Colonic mucosa (tissue), 4 donors: ENCODE results near the gene PAFAH1B2. TPM values are rescaled to one million over a fixed set of nuclear protein-coding genes. Genes with fewer than 3 reads are reported as not detected.
"Not testable (repeated sequence)": the region's sequence is repeated elsewhere in the genome, so short reads cannot be mapped to it uniquely, and the experiment has no call there.

Source experiments
- DNase-seq: peaks from one replicate; pipeline ENCODE4 v3.0.0-alpha.2; 2020
- H3K27ac ChIP-seq: fragments of 200-600 bp; one replicate; pipeline ENCODE4 v1.8.0; 2021
- H3K27me3 ChIP-seq: fragments of 200-600 bp; one replicate; pipeline ENCODE4 v1.8.0; 2021
- H3K36me3 ChIP-seq: fragments of 200-600 bp; one replicate; pipeline ENCODE4 v1.8.0; 2021
- H3K4me1 ChIP-seq: fragments of 200-600 bp; one replicate; pipeline ENCODE4 v1.8.0; 2021; ENCODE audit warnings: mild to moderate bottlenecking
- H3K4me3 ChIP-seq: fragments of 200-600 bp; one replicate; pipeline ENCODE4 v1.8.0; 2021
- H3K9ac ChIP-seq, 2 donors: one replicate each; pipeline ENCODE4 v1.7.0; 2013; ENCODE audit warnings: control low read depth in 2 of 2, low read depth in 2 of 2, low read length in 2 of 2
- H3K9me3 ChIP-seq: fragments of 200-600 bp; one replicate; pipeline ENCODE4 v1.8.0; 2021
- intact Hi-C: fragments of 100-400 bp; cut with DNase I; formaldehyde crosslinking; loops from one replicate; pipeline ENCODE4 v1.14.1; 2022
- total RNA-seq, 2 donors: library from RNA; stranded (reverse); fragmentation: NEBNext Ultra II Directional in 1 of 2; extraction: Animal tissue kit (Norgen Biotek cat#: 25700) in 1 of 2; gene quantifications; one replicate each; pipeline ENCODE4 v1.2.1, GENCODE V29; 2021
- TF ChIP-seq, protein P1 (sequence below): fragments of 200-600 bp; IDR thresholded peaks from one replicate; pipeline ENCODE4 v1.8.0; 2022; ENCODE audit warnings: antibody characterized with exemption, mild to moderate bottlenecking
- donor health status: healthy.
- donor health status: DM: no; HTN: no; CAD: no.
- donor health status: DM: no; HTN: no; CAD: no.

The PAFAH1B2 gene
- total RNA-seq, 2 donors from 2014 or later: 76.4 to 80.5 TPM

DNA sequence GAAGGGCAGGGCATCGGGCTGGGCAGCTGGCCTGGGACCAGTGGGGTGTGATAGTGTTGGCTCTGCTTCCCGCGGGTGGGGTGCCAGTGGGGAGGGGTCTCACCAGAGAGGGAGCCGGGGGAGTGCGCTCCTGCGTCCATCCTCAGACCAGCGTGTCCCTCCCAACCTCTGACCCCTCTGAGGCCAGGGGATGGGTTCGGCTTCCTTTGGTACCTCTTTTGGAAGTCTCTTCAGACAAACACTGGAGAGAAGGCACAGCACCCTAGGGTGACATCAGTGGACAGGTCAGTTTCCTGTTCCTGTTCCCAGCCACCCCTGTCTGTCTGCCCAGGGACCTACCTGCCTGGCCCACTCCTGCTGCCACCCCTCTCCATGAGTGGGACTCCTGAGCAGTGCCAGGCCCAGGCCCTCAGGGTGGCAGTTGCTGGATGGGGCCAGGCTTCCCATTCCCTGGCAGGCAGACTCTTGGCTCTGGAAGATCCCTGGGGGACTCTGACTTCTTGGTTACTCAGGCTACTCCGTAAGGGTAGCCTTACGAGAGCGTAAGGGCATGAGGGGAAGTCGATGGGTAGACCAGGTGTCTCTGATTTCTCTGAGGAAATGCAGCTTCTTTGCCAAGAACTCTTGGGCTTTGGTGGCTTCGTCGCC is 57.7 kb downstream of the PAFAH1B2 start:
- no peak for DNase-seq
- Histone ChIP-seq H3K27ac (peak overlapping the region; percentile 71), H3K27me3 (no peaks in the 10 kb centered on the region), H3K4me3 (peak overlapping the region; percentile 33), H3K9ac (peak overlapping the region; percentile 56 to 74), H3K4me1 (peaks cover 8% of the 10 kb centered on the region), H3K36me3 (no peaks in the 10 kb centered on the region), H3K9me3 (no peaks in the 10 kb centered on the region)
- intact Hi-C loops: no loop called here
- TF ChIP-seq, protein P1, sequence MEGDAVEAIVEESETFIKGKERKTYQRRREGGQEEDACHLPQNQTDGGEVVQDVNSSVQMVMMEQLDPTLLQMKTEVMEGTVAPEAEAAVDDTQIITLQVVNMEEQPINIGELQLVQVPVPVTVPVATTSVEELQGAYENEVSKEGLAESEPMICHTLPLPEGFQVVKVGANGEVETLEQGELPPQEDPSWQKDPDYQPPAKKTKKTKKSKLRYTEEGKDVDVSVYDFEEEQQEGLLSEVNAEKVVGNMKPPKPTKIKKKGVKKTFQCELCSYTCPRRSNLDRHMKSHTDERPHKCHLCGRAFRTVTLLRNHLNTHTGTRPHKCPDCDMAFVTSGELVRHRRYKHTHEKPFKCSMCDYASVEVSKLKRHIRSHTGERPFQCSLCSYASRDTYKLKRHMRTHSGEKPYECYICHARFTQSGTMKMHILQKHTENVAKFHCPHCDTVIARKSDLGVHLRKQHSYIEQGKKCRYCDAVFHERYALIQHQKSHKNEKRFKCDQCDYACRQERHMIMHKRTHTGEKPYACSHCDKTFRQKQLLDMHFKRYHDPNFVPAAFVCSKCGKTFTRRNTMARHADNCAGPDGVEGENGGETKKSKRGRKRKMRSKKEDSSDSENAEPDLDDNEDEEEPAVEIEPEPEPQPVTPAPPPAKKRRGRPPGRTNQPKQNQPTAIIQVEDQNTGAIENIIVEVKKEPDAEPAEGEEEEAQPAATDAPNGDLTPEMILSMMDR: no peak

DNA sequence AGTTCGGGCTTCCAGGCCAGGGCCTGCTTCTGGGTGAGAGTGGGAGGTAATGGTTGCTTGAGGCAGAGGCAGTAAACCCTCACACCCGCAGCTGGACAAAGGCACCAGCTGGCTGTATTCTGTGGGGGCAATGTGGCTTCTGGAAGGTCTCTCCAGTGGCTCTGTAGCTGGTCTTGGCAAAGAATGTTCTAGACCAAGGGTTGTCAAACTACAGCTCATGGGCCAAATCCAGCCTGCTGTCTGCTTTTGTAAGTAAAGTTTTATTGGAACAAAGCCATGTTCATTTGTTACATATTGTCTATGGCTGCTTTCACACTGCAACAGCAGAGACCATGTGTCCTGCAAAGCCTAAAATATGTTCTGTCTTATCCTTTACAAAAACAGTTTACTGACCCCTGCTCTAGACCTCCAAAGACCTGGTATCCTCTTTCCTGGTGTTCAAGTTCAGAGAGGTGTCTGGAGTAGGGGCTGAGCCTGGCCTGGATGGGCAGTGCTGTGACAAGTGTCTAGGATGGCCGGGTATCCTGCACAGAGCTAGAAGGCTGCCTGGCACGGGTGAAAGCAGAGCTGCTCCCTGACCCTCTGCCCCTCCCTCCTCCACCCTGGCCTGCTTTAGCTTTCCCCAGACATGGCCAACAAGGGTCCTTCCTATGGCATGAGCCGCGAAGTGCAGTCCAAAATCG is 58.4 kb downstream of the PAFAH1B2 start:
- Histone ChIP-seq H3K36me3 (no peaks in the 10 kb centered on the region), H3K4me1 (peaks cover 8% of the 10 kb centered on the region), H3K4me3 (peak overlapping the region; percentile 33), H3K27ac (peak overlapping the region; percentile 71), H3K9ac (peak overlapping the region in 1 of 2 donors; percentile 46), H3K9me3 (no peaks in the 10 kb centered on the region), H3K27me3 (no peaks in the 10 kb centered on the region)
- DNase-seq: no peak
- TF ChIP-seq, protein P1: no peak
- intact Hi-C loops: no loop called here

DNA sequence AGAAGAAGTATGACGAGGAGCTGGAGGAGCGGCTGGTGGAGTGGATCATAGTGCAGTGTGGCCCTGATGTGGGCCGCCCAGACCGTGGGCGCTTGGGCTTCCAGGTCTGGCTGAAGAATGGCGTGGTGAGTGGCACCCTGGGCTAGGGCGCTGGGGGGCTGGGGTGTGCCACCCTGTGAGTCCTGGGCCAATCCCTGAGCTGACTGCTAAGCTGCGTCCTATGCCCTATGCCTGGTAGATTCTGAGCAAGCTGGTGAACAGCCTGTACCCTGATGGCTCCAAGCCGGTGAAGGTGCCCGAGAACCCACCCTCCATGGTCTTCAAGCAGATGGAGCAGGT is 59.0 kb downstream of the PAFAH1B2 start:
- H3K9me3 ChIP-seq: no peaks in the 10 kb centered on the region
- H3K27me3 ChIP-seq: no peaks in the 10 kb centered on the region
- intact Hi-C loops: no loop called here
- peak overlapping the region; percentile 1 for H3K4me3 ChIP-seq
- TF ChIP-seq, protein P1: no peak
- no peak for DNase-seq
- H3K4me1 ChIP-seq: peaks cover 7% of the 10 kb centered on the region
- no peaks in the 10 kb centered on the region for H3K36me3 ChIP-seq
- H3K27ac ChIP-seq: no peak overlapping the region
- H3K9ac ChIP-seq: peak overlapping the region in 1 of 2 donors; percentile 46

DNA sequence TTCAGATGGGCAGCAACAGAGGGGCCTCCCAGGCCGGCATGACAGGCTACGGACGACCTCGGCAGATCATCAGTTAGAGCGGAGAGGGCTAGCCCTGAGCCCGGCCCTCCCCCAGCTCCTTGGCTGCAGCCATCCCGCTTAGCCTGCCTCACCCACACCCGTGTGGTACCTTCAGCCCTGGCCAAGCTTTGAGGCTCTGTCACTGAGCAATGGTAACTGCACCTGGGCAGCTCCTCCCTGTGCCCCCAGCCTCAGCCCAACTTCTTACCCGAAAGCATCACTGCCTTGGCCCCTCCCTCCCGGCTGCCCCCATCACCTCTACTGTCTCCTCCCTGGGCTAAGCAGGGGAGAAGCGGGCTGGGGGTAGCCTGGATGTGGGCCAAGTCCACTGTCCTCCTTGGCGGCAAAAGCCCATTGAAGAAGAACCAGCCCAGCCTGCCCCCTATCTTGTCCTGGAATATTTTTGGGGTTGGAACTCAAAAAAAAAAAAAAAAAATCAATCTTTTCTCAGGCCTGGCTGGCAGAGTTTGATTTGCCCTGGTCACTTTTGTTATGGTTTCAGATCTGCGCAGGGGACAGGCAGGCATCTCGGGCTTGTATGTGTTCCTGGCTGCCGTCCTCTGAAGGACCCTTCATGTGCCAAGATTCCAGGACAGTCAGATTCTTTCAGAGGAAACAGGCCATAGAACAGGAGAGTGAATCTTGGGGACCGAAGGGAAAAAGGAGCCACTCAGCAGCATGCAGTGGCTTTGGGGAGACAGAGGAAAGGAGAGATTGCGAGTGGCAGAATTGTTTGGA is 60.4 kb downstream of the PAFAH1B2 start:
- intact Hi-C loops: no loop called here
- no peak overlapping the region for H3K9ac ChIP-seq
- no peaks in the 10 kb centered on the region for H3K27me3 ChIP-seq
- no peak for DNase-seq
- TF ChIP-seq, protein P1: no peak
- no peak overlapping the region for H3K4me3 ChIP-seq
- H3K9me3 ChIP-seq: no peaks in the 10 kb centered on the region
- no peaks in the 10 kb centered on the region for H3K4me1 ChIP-seq
- H3K36me3 ChIP-seq: no peaks in the 10 kb centered on the region
- H3K27ac ChIP-seq: no peak overlapping the region

DNA sequence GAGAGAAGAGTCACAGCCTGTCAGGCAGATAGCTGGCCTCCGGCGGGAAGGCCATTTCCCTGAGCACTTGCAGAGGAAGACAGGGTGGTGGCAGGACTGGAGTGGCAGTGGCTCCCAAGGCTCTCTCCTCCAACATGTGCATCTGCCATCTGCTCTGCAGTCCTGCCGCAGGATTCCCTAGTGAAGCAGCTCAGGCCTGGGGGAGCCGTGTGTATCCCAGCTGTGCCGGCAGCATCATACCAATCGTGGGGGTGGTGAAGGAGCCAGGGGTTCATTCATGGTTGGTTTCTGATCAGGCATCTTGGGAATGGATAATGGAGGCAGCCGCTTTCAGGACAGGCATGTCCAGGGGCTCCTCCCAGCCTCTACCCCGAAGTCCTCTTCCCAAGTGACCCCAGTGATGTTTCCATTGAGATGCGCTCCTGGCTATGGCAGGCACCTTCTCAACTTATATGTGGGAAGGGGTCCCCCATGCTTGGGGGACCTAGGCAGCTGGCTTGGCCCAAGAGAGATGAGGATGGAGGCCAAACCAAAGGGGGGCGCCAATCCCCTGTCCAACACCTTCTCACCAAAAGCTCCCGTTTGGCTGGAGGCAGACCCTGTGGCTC is 61.2 kb downstream of the PAFAH1B2 start:
- Histone ChIP-seq H3K9me3 (no peaks in the 10 kb centered on the region), H3K27me3 (no peaks in the 10 kb centered on the region), H3K9ac (no peak overlapping the region), H3K36me3 (no peaks in the 10 kb centered on the region), H3K27ac (no peak overlapping the region), H3K4me3 (no peak overlapping the region), H3K4me1 (no peaks in the 10 kb centered on the region)
- DNase-seq: no peak
- intact Hi-C loops: no loop called here
- TF ChIP-seq, protein P1: no peak

DNA sequence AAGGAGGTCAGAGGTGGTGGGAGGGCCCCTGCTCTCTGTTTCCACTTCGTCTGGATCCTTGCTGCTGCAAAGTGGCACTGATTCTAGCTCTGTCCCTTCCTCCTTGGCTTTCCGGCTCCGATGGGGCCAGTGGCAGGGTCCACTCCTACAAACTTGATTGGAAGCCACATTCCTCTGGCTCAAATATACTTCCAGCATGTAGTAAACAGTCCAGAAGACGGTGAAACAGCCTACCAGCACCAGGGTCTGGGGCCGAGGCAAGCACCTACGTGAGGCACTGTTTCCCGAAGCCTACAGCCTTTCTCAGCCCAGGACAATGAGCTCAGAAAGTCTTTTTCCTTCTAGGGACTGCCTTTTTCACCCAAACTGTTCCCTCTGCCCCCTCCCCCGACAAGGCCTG is 62.0 kb downstream of the PAFAH1B2 start:
- H3K4me1 ChIP-seq, H3K9ac ChIP-seq, DNase-seq, intact Hi-C loops, H3K4me3 ChIP-seq, H3K27me3 ChIP-seq, H3K36me3 ChIP-seq, H3K9me3 ChIP-seq, H3K27ac ChIP-seq: not testable (repeated sequence)

DNA sequence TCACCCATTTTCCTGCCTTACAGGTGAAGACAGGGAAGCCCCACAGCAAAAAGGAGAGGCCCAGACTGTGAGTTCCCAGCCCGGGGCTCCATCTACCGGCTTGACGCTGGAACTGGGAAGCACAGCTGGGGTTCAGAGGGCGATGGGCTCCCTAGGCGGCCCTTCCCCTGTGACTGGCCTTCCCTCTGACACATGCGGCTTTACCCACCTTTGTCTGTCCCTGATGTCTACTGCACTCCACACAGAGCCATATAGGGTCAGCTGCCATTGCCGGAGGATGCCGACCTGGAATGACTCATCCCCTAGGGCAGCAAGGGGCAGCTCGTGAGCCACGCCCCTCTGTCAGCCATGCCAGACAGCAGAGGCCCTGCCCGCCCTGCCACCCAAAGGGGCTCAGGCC is 62.8 kb downstream of the PAFAH1B2 start:
- H3K4me3 ChIP-seq, H3K27me3 ChIP-seq, H3K9ac ChIP-seq, intact Hi-C loops, DNase-seq, H3K4me1 ChIP-seq, H3K9me3 ChIP-seq, H3K27ac ChIP-seq, H3K36me3 ChIP-seq: not testable (repeated sequence)

DNA sequence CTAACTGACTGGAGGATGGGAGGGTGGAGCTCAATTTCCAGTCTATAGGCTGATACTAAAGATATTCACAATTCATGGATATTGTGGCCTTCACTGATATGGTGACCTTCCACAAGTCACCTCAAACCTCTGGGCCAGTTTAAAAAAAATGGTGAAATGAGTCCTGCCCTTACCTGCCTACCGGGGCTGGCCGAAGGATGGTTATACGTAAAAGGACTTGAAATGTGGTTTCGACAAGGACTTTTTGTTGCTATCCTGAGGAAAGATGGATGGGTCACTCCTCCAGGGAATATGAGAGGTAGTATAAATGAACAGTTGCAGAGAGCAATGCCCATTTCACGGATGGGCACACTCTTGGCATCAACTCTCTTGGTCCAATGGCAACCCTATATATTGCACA is 63.4 kb downstream of the PAFAH1B2 start:
- DNase-seq, H3K27me3 ChIP-seq, H3K36me3 ChIP-seq, H3K4me1 ChIP-seq, H3K4me3 ChIP-seq, H3K9me3 ChIP-seq, intact Hi-C loops, H3K27ac ChIP-seq, H3K9ac ChIP-seq: not testable (repeated sequence)
